IMR-90 (cell line): ENCODE results near the gene NEK8. TPM values are rescaled to one million over a fixed set of nuclear protein-coding genes. Genes with fewer than 3 reads are reported as not detected.

ENCODE experiments used
- ATAC-seq: fragments of 200-7000 bp; cut with Tn5 transposase; 2 replicates; pipeline ENCODE4 v1.9.1; 2020; ENCODE audit warnings: low read depth, mild to moderate bottlenecking, moderate library complexity
- BruUV-seq: library from RNA; stranded (reverse); fragments of 400-500 nt; replicated peaks from 2 replicates; lab custom pipeline; 2021; lab: Mats Ljungman, UMichigan
- CTCF ChIA-PET: fragments of 300-600 bp; formaldehyde crosslinking; extraction: SDS; loops from one replicate; lab custom pipeline; 2021; ENCODE audit warnings: antibody characterized with exemption; lab: Yijun Ruan, JAX
- POLR2A ChIA-PET: fragments of 300-600 bp; sonication (Branson Sonifier 250); formaldehyde crosslinking; loops from one replicate; lab custom pipeline; 2022; ENCODE audit warnings: antibody characterized with exemption; ENCODE audit not compliant: unreplicated experiment; lab: Charles Lee
- DNase-seq: peaks from one replicate; pipeline ENCODE4 v3.0.0; 2013
- H2AFZ ChIP-seq: replicated peaks from 2 replicates; pipeline ENCODE3; 2013; ENCODE audit warnings: low read length, mild to moderate bottlenecking; ENCODE audit not compliant: poor library complexity
- H2AK5ac ChIP-seq: 2 replicates; pipeline ENCODE4 v1.6.1; 2013; ENCODE audit warnings: low read depth, low read length, inconsistent platforms
- H2AK9ac ChIP-seq: replicated peaks from 2 replicates; pipeline ENCODE3; 2013; ENCODE audit warnings: mild to moderate bottlenecking, low read depth, low read length, moderate library complexity; ENCODE audit not compliant: poor library complexity
- H2BK120ac ChIP-seq: 2 replicates; pipeline ENCODE4 v1.6.1; 2013; ENCODE audit warnings: low read depth, low read length, inconsistent platforms
- H2BK15ac ChIP-seq: 3 replicates; pipeline ENCODE4 v1.6.1; 2013; ENCODE audit warnings: low read depth, low read length, inconsistent platforms
- H2BK20ac ChIP-seq: 2 replicates; pipeline ENCODE4 v1.6.1; 2013; ENCODE audit warnings: low read depth, mild to moderate bottlenecking, inconsistent platforms, low read length, moderate library complexity
- H2BK5ac ChIP-seq: 2 replicates; pipeline ENCODE4 v1.6.1; 2013; ENCODE audit warnings: mild to moderate bottlenecking, low read depth, low read length, inconsistent platforms; ENCODE audit not compliant: poor library complexity, severe bottlenecking
- H3K14ac ChIP-seq: replicated peaks from 2 replicates; pipeline ENCODE4 v1.6.1; 2013; ENCODE audit warnings: low read depth, low read length, inconsistent platforms
- H3K18ac ChIP-seq: 2 replicates; pipeline ENCODE4 v1.6.1; 2013; ENCODE audit warnings: low read depth, low read length, control low read depth
- H3K23ac ChIP-seq: 2 replicates; pipeline ENCODE4 v1.6.1; 2013; ENCODE audit warnings: low read depth, low read length, inconsistent platforms
- H3K27ac ChIP-seq: 2 replicates; pipeline ENCODE4 v1.5.1; 2013; ENCODE audit warnings: mild to moderate bottlenecking, control low read depth, low read length; ENCODE audit not compliant: insufficient read depth
- H3K27me3 ChIP-seq: 2 replicates; pipeline ENCODE4 v1.6.1; 2013; ENCODE audit warnings: low read length; ENCODE audit not compliant: control insufficient read depth, insufficient read depth
- H3K36me3 ChIP-seq: 2 replicates; pipeline ENCODE4 v1.6.1; 2013; ENCODE audit warnings: low read length, mixed read lengths; ENCODE audit not compliant: control insufficient read depth, insufficient read depth
- H3K4ac ChIP-seq: 2 replicates; pipeline ENCODE4 v1.6.1; 2013; ENCODE audit warnings: low read depth, low read length, inconsistent platforms
- H3K4me1 ChIP-seq: 2 replicates; pipeline ENCODE4 v1.6.1; 2013; ENCODE audit warnings: low read length, mixed read lengths; ENCODE audit not compliant: control insufficient read depth, insufficient read depth
- H3K4me2 ChIP-seq: 2 replicates; pipeline ENCODE4 v1.6.1; 2013; ENCODE audit warnings: low read depth, mild to moderate bottlenecking, control low read depth, low read length, moderate library complexity
- H3K4me3 ChIP-seq: 2 replicates; pipeline ENCODE4 v1.5.1; 2013; ENCODE audit warnings: low read depth, mild to moderate bottlenecking, control low read depth, low read length, moderate library complexity; ENCODE audit not compliant: insufficient read depth
- H3K56ac ChIP-seq: 2 replicates; pipeline ENCODE4 v1.6.1; 2013; ENCODE audit warnings: low read length, inconsistent platforms; ENCODE audit not compliant: insufficient read depth; ENCODE audit errors: extremely low read depth
- H3K79me1 ChIP-seq, 2 experiments: 2 replicates each; pipeline ENCODE4 v1.6.1; 2013; ENCODE audit warnings: low read length in 2 of 2, inconsistent platforms in 1 of 2, low read depth in 1 of 2
- H3K9ac ChIP-seq: 2 replicates; pipeline ENCODE4 v1.6.1; 2013; ENCODE audit warnings: low read depth, low read length, control low read depth
- H3K9me1 ChIP-seq: 2 replicates; pipeline ENCODE4 v1.6.1; 2013; ENCODE audit warnings: low read length, inconsistent platforms; ENCODE audit not compliant: insufficient read depth
- H3K9me3 ChIP-seq: 2 replicates; pipeline ENCODE4 v1.6.1; 2013; ENCODE audit warnings: low read length; ENCODE audit not compliant: control insufficient read depth, insufficient read depth
- H4K20me1 ChIP-seq: 2 replicates; pipeline ENCODE4 v1.6.1; 2013; ENCODE audit warnings: low read length, inconsistent platforms; ENCODE audit not compliant: insufficient read depth
- H4K5ac ChIP-seq: 2 replicates; pipeline ENCODE4 v1.6.1; 2013; ENCODE audit warnings: mild to moderate bottlenecking, low read depth, low read length, control low read depth
- H4K8ac ChIP-seq, 2 experiments: 2 replicates each; pipeline ENCODE4 v1.6.1; 2013; ENCODE audit warnings: low read depth in 2 of 2, low read length in 2 of 2, control low read depth in 1 of 2, inconsistent platforms in 1 of 2
- H4K91ac ChIP-seq: 2 replicates; pipeline ENCODE4 v1.6.1; 2013; ENCODE audit warnings: low read depth, low read length, inconsistent platforms; ENCODE audit not compliant: insufficient read depth
- BHLHE40 ChIP-seq: fragments of 150-350 bp; IDR thresholded peaks from 2 replicates; pipeline ENCODE4 v1.6.1; 2016; ENCODE audit warnings: mild to moderate bottlenecking, low read depth, low read length
- CEBPB ChIP-seq: IDR thresholded peaks from 2 replicates; pipeline ENCODE4 v1.6.1; 2012; ENCODE audit warnings: low read depth, low read length, improper control_type of control experiment
- FOS ChIP-seq: fragments of 150-350 bp; IDR thresholded peaks from 2 replicates; pipeline ENCODE4 v1.6.1; 2016; ENCODE audit warnings: low read depth, low read length
- MAFK ChIP-seq: IDR thresholded peaks from 2 replicates; pipeline ENCODE4 v1.6.1; 2012; ENCODE audit warnings: low read depth, low read length, improper control_type of control experiment
- MAZ ChIP-seq: IDR thresholded peaks from 2 replicates; pipeline ENCODE4 v1.6.1; 2012; ENCODE audit warnings: low read depth, mild to moderate bottlenecking, low read length, improper control_type of control experiment, moderate library complexity, borderline replicate concordance
- NFE2L2 ChIP-seq: fragments of 150-350 bp; IDR thresholded peaks from 2 replicates; pipeline ENCODE4 v1.6.1; 2016; ENCODE audit warnings: low read depth, mild to moderate bottlenecking, low read length
- POLR2A ChIP-seq: IDR thresholded peaks from 2 replicates; pipeline ENCODE4 v1.6.1; 2012; ENCODE audit warnings: mild to moderate bottlenecking, low read depth, low read length
- RAD21 ChIP-seq: IDR thresholded peaks from 2 replicates; pipeline ENCODE4 v1.6.1; 2012; ENCODE audit warnings: low read length, improper control_type of control experiment
- RCOR1 ChIP-seq: IDR thresholded peaks from 2 replicates; pipeline ENCODE4 v1.6.1; 2012; ENCODE audit warnings: mild to moderate bottlenecking, low read length, improper control_type of control experiment; ENCODE audit not compliant: insufficient replicate concordance
- RFX5 ChIP-seq: IDR thresholded peaks from 2 replicates; pipeline ENCODE4 v1.8.0; 2012; ENCODE audit warnings: low read depth, mild to moderate bottlenecking, low read length, moderate library complexity
- SMC3 ChIP-seq: fragments of 150-350 bp; IDR thresholded peaks from 2 replicates; pipeline ENCODE4 v1.6.1; 2016; ENCODE audit warnings: low read depth, mild to moderate bottlenecking, antibody characterized with exemption, low read length, moderate library complexity
- WGBS, 2 experiments: methylation state at CpG; one replicate each; pipeline versions ENCODE4 v1.1.5 to v1.1.7; 2013; ENCODE audit warnings: missing lambda C conversion rate in 2 of 2; ENCODE audit not compliant: insufficient read length in 1 of 2; ENCODE audit errors: extremely low coverage in 2 of 2; 5-methylcytosine and 5-hydroxymethylcytosine counted together
- dilution Hi-C: fragments of 300-500 bp; cut with HindIII; formaldehyde crosslinking; loops from one replicate; pipeline ENCODE4 v1.14.3; 2018; ENCODE audit warnings: low sequenced_read_pairs; ENCODE audit not compliant: unreplicated experiment
- in situ Hi-C: fragments of 300-500 bp; cut with MboI; formaldehyde crosslinking; loops from 3 replicates; pipeline ENCODE4 v1.14.3; 2019; ENCODE audit warnings: low sequenced_read_pairs, inconsistent platforms, mixed read lengths
- intact Hi-C: fragments of 100-400 bp; cut with micrococcal nuclease; formaldehyde crosslinking; loops from 2 replicates; pipeline ENCODE4 v1.10.0; 2022
- polyA plus RNA-seq, 3 experiments: library from polyadenylated mRNA; depleted of rRNA; stranded (reverse); fragments of >200 nt; gene quantifications; 2 replicates each; pipeline ENCODE4 v1.2.3, GENCODE V29; 2012; ENCODE audit warnings: low replicate concordance in 1 of 3
- total RNA-seq: library from RNA; depleted of rRNA; stranded (reverse); fragments of >200 nt; gene quantifications from 2 replicates; pipeline ENCODE4 v1.2.3, GENCODE V29; 2012
- TF ChIP-seq, protein P1 (sequence below): conservative IDR thresholded peaks from 2 replicates; pipeline ENCODE4 v1.5.1; 2012; ENCODE audit warnings: mild to moderate bottlenecking, low read depth, low read length, improper control_type of control experiment
- TF ChIP-seq, protein P2 (sequence below): fragments of 150-350 bp; IDR thresholded peaks from 2 replicates; pipeline ENCODE4 v1.6.1; 2016; ENCODE audit warnings: low read depth, mild to moderate bottlenecking, low read length, moderate library complexity, borderline replicate concordance
- TF ChIP-seq, protein P3 (sequence below): fragments of 150-350 bp; IDR thresholded peaks from 2 replicates; pipeline ENCODE4 v1.6.1; 2017; ENCODE audit warnings: mild to moderate bottlenecking, antibody characterized with exemption, low read length, low read depth

Gene NEK8
- total and polyA plus RNA-seq, 2 of the 4 experiments (the other 2 are of a cell fraction): 4.6 to 5.2 TPM

DNA sequence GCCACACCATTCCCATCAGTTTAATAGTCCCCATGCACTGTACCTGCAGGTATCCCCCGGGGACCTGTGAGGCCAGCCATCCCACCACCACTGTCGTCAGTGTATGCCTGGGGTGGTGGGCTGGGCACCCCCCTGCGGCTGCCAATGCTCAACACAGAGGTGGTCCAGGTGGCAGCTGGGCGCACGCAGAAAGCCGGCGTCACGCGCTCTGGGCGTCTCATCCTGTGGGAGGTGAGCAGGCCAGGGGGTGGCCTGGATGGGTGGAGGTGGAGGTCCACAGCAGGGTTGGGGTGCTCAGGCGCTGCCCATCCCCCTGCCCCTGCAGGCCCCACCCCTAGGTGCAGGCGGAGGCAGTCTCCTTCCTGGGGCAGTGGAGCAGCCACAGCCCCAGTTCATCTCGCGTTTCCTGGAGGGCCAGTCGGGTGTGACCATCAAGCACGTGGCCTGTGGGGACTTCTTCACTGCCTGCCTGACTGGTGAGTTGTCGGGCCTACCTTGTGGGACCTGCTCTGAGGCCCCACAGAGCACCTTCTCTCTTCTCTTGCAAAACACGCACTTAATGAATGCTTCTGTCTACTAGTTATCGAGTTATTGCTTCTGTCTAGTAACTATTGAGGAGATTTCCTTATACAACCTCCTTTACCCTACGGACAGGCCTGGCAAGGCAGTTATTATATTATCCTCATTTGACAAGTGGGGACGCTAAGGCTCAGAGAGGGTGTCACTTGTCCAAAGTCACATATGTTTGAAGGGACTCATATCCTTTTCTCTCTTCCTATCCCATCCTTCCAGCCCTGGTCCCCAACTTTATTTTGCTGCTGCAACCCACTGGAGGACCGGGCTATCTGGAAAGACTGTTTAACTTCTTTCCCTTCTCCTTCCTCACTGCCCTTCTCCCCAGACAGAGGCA, 9.4 kb downstream of the NEK8 start:
- Histone ChIP-seq H3K18ac (no peak overlapping the region), H2BK20ac (no peak overlapping the region), H3K56ac (no peak overlapping the region), H3K14ac (no peak overlapping the region), H4K5ac (no peak overlapping the region), H4K20me1 (no peaks in the 10 kb centered on the region; the same call in 1 of the 2 replicates), H2BK120ac (no peak overlapping the region), H3K27ac (no peak overlapping the region), H3K36me3 (no peaks in the 10 kb centered on the region), H3K9me1 (0 out of 2 replicates have a peak, but pooled peaks cover 9% of the 10 kb centered on the region), H3K4me1 (peaks cover 5% of the 10 kb centered on the region; the same call in 1 of the 2 replicates), H4K8ac (no peak overlapping the region), H3K4me2 (no peak overlapping the region), H3K4ac (no peak overlapping the region), H3K27me3 (no peaks in the 10 kb centered on the region), H3K4me3 (no peak overlapping the region), H3K79me1 (peaks cover 0 to 12% of the 10 kb centered on the region in 2 experiments; a peak in 1 of 4 replicates), H2BK5ac (no peak overlapping the region), H3K9ac (no peak overlapping the region), H2AK9ac (no peak overlapping the region), H4K91ac (no peak overlapping the region), H3K23ac (no peak overlapping the region), H3K9me3 (no peaks in the 10 kb centered on the region), H2AFZ (peak overlapping the region; percentile 43), H2AK5ac (no peak overlapping the region), H2BK15ac (no peak overlapping the region)
- intact Hi-C loops (no loop called here), dilution Hi-C loops (no loop called here), in situ Hi-C loops (loop anchor here (10.0 kb wide), 1 partner anchor 367 kb away; no protein-coding TSS in a partner anchor)
- ATAC-seq (no peak), DNase-seq (no peak)
- WGBS, 2 experiments: 81% methylated on average over 5 of the region's 22 CpGs; no CpG with 5 or more reads in 1 of the 2 experiments
- CTCF ChIA-PET: no interaction called here
- POLR2A ChIA-PET: no interaction called here
- no TSS peak for BruUV-seq
- TF ChIP-seq SMC3 (no peak), NFE2L2 (no peak), RFX5 (no peak), CEBPB (no peak), MAZ (no peak), FOS (no peak), RAD21 (no peak), POLR2A (no peak), BHLHE40 (no peak), MAFK (no peak), RCOR1 (no peak)
- TF ChIP-seq, protein P1, sequence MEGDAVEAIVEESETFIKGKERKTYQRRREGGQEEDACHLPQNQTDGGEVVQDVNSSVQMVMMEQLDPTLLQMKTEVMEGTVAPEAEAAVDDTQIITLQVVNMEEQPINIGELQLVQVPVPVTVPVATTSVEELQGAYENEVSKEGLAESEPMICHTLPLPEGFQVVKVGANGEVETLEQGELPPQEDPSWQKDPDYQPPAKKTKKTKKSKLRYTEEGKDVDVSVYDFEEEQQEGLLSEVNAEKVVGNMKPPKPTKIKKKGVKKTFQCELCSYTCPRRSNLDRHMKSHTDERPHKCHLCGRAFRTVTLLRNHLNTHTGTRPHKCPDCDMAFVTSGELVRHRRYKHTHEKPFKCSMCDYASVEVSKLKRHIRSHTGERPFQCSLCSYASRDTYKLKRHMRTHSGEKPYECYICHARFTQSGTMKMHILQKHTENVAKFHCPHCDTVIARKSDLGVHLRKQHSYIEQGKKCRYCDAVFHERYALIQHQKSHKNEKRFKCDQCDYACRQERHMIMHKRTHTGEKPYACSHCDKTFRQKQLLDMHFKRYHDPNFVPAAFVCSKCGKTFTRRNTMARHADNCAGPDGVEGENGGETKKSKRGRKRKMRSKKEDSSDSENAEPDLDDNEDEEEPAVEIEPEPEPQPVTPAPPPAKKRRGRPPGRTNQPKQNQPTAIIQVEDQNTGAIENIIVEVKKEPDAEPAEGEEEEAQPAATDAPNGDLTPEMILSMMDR: no peak
- TF ChIP-seq, protein P2, sequence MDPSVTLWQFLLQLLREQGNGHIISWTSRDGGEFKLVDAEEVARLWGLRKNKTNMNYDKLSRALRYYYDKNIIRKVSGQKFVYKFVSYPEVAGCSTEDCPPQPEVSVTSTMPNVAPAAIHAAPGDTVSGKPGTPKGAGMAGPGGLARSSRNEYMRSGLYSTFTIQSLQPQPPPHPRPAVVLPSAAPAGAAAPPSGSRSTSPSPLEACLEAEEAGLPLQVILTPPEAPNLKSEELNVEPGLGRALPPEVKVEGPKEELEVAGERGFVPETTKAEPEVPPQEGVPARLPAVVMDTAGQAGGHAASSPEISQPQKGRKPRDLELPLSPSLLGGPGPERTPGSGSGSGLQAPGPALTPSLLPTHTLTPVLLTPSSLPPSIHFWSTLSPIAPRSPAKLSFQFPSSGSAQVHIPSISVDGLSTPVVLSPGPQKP: no peak
- TF ChIP-seq, protein P3, sequence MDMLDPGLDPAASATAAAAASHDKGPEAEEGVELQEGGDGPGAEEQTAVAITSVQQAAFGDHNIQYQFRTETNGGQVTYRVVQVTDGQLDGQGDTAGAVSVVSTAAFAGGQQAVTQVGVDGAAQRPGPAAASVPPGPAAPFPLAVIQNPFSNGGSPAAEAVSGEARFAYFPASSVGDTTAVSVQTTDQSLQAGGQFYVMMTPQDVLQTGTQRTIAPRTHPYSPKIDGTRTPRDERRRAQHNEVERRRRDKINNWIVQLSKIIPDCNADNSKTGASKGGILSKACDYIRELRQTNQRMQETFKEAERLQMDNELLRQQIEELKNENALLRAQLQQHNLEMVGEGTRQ: no peak
